Peyer's patch (tissue), 4 donors: ENCODE measurements around the gene OR5C1.

ENCODE experiments used
- CTCF ChIP-seq, 6 experiments: fragments of 450-650 bp in 4 of 6; fragments of 200-600 bp in 2 of 6; sonication (generic) in 1 of 6; IDR thresholded peaks; one replicate each; pipeline ENCODE4 v1.5.1; 2017 to 2019; ENCODE audit warnings: antibody characterized with exemption in 6 of 6, mild to moderate bottlenecking in 3 of 6, moderate library complexity in 1 of 6
- POLR2A ChIP-seq, 2 donors: fragments of 450-650 bp; IDR thresholded peaks; one replicate each; pipeline ENCODE4 v1.5.1; 2017; ENCODE audit warnings: antibody characterized with exemption in 2 of 2, mild to moderate bottlenecking in 2 of 2, moderate library complexity in 2 of 2

- TF ChIP-seq CTCF (IDR thresholded peaks at IDR 0.05) (no peak), POLR2A (IDR thresholded peaks at IDR 0.05) (no peak)
Measured at GRCh38 chr9:122819326-122819725, 30.6 kb downstream of the OR5C1 start.
